Suppressor macrophage treated with lipopolysaccharide for 1 hour (primary cell): Measurements from ENCODE around the gene MRM2.

Experiments
- DNase-seq, 3 donors: peaks; one replicate each; pipeline ENCODE4 v3.0.0-alpha.2; 2020 to 2022

MRM2 gene

DNA sequence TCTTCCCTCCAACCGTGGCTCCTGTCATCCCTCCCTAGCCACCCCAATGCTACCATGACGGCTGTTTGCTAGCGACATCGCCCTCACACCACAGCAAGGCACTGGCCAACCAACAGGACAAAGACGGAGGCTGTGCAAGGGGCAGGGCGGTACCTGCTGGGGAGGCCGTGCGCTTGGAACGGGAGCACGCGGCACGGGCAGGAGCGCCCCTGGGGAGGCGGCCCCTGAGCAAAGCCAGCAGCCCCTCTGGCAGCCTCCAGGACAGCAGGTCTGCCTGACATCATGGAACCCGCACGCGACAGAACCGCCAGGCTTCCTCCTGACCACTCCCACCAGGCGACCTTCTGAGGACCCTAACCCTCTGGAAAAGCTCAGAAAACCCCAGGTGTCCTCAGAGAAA lies 22.0 kb downstream of the MRM2 start:
- no peak for DNase-seq

GRCh38 chr7:2219606-2220005 lies 22.4 kb downstream of the MRM2 start:
- no peak for DNase-seq

GRCh38 chr7:2219136-2219535 lies 22.9 kb downstream of the MRM2 start:
- DNase-seq: no peak

DNA sequence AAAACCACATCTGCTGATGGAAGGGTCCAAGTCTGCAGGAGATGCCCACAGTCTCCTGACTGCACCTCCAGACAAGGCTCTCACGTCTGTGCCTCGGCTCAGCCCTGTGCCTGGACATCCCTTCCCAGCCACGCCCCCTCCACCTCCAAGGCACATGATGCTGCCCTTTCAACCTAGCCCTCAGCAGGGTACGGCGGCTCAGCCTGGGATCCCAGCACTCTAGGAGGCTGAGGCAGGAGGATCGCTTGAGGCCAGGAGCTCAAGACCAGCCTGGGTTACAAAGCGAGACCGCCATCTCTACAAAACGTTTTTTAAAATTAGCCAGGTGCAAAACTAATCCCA lies 23.6 kb downstream of the MRM2 start:
- DNase-seq: no peak

DNA sequence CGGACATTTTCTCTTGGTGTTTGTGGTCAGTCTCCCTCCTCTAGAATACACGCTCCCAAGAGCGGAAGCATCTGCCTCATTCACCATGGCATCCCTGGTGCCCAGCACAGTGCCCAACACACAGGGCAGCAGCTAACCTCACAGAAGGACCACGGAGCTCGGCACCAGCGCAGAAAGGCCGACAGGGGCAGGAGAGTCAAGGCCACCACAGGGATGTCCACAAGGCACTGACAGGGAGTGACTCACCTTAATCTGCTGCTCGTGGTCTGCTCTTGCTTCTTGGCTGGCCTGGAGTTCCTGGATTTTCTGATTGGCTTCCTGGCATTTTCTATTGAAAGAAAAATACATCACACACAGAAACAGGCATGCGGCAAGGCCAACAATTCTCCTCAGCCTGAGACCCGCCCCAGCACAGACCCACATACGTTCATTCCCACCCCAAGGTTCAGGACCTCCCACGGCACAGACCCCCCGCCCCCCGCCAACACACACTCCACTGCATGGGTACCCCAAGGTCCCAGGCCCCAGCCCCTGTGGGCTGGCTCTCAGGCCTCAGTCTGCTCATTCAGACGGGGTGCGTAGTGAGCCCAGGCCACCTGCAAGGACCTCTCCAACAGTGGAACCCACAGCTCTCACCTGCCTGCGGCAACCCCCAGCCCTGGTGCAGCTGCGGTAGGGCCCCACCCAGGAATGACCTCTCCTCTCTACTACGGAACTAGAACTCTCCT lies 24.1 kb downstream of the MRM2 start:
- no peak for DNase-seq

- DNase-seq: no peak
Observed at GRCh38 chr7:2217206-2217605, 24.8 kb downstream of the MRM2 start.

DNA sequence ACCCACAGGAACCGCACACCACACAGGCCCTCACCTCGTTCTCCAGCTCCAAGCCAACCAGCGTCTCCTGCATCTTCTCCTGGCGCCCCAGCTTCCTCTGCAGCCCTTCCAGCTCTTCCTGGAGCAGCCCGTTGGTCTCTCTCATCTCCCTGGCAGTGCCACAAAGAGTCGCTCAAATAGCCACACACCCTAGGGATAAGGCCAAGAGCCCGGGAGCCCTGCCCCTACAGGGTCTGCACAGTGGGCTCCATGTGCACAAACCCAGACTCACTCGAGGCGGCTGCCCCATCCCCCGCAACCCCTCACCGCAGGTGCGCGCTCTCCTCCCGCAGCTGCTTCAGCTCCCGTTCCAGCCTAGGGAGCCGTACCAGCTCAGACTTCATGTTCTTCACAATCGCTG lies 26.2 kb downstream of the MRM2 start:
- DNase-seq: no peak

DNA sequence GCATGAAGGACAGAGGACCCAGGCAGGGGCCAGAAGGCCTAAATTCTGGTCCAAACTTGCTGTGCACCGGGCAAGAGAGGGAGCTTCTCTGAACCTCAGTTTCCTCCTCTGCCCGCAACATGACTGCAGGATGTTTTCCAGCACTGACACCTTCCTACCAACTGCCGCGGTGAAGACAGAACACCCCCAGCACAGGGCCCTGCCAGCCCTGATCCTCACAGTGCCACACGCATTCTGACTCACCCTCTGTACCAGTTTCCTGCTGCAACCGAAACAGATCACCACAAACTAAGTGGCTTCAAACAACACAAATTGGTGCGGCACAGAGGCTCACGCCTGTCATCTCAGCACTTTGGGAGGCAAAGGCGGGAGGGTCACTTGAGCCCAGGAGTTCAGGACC lies 27.4 kb downstream of the MRM2 start:
- no peak for DNase-seq

DNA sequence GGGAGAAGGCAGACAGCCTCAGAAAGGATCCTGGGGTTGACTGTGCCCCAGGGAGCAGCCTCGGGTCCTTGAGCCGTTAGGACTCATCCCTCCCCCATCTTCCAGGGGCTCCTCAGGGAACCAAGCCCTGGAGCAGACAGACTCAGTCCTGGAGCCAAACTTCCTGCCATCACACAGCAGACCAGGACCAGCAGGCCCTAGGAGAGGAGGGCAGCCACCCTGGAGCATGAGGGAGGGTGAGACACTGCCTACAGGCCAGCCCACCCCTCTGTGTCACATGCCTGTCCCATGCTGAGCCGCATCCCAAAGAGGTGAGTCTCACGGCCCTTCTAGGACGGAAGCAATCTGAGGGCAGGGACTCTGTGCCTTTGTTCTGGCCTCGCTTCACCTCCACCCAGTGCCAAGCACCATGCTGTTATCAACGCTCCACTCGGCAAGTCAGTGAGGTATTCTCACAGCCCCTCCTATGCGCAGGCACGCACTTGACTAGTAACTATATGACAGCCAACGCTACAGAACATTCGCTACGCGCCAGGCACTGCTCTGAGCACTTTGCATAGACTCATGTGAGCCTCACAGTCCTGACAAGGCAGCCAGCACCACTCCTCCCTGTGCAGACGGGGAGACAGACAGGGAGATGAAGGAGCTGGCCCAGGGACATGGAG lies 28.3 kb downstream of the MRM2 start:
- DNase-seq: no peak

DNA sequence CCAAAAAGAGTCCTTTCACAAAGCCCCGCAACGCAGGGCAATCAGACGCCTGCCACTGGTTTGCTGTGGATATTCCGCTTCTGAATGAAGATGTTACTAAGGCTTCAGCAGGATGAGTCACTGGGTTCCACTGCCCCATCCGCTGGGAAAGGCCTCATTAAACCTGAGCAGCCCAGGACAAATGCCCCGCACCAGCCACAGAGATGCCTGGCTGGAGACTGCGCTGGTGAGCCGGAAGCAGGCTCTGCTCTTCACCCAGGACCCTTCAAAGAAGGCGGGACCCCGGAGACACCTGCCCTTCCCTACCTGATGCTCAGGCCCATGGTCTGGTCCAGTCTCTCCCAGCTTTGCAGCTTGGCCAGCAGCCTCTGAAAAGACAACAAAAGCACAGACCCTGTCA lies 29.1 kb downstream of the MRM2 start:
- no peak for DNase-seq

DNA sequence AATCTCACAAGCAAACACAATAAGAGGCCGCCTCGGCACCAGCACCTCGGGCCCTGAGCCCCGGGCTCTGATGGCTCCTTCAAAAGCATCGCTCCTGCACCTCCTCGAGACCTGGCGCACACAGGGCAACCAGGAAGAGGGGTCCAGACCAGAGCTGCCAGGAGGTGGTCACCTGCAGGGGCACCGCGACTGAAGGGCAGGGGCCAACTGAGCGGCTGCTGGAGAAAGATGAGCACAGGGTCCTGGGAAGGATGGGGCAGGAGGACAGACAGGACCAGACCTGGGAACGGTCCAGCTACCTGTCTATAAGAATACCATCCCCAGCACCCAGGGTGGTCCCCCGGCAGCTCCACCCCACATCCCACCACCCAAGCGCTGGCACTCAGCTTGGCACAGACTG lies 30.1 kb downstream of the MRM2 start:
- no peak for DNase-seq

DNA sequence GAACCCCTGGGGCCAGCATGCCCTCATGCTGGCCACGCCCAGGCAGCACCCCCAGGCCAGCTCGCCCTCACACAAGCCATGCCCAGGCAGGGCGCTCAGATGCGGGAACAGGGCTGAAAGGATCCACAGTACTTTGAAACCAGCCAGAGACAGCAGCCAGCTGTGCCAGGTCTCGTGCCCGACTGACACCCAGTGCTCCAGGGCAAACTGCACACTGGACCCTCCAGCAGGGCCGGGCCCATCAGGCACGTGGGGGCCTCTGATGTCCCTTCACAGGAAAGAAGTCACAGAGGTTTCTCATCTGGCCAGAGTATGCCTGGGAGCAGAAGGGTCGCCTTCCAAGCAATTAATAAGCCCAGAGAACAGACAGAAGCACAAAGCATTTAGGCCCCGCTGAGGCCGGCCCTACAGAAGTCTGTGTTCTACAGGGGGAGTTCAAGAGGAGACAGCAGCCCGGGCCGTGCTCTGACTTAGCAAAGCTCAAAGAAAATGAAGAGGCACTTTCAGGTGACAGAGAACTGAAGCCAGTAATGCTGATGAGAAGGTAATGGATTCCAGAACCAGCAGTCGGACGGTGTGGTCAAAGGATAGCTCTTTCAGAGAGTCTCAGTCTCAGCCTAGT lies 30.6 kb downstream of the MRM2 start:
- no peak for DNase-seq

- DNase-seq: no peak
Observed at GRCh38 chr7:2210551-2211258, 31.3 kb downstream of the MRM2 start.

- no peak for DNase-seq
Observed at GRCh38 chr7:2209961-2210323, 32.1 kb downstream of the MRM2 start.

DNA sequence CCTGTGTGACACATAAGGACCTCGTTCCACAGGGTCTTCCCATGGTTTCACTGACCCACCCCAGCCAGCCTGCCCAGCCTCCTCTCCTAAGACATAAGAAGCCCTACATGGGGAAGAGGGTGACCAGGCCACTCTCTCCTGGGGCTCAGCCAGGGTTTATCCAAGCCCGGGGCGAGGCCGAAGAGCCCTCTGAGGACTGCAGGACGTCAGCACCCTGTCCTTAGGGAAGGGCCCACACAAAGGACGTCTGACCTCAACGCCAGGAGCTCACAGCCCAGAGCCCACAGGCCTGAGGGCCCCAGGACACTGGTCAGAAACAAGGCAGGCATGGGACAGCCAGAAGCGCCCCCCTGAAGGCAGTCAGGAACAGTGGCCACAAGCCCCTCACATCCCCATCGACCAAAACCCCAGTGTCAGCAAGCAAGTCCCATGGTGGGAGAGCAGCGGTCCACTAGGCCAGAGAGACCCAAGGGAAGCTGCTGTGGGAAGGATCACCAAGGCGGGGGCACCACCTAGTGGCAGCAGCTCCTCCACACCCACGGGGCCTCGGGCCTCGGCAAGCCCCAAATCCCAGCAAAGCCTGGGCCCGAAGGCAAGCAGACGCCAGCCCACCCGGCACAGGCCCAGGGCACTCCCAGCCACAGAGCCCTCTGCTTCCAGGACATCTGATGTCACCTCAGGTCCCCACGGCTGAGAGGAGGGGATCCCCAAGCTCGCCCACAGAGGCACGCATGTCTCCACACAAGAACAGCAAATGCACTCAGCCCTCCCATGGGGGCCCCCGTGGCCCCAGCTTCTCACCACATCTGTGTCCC lies 32.7 kb downstream of the MRM2 start:
- DNase-seq: peak; percentile 36 to 76 (median 61)

DNA sequence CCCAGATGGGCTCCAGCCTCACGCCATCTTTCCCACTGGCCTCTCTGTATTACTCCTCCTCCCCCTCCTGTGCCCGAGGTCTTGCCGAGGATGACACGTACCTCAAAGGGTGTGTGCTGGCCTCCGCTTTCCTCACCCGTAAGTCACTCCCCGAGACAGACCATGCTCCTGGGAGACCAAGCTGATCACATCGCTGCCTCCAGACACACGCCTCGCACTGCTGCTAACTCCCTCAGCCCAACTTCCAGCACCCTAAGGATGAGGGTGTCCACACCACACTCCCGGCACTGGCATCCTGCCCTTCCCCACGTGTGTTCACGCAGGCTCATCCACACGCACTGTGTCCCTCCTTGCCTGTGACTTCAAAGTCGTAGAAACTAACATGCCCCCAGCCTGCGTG lies 33.3 kb downstream of the MRM2 start:
- DNase-seq: no peak

GRCh38 chr7:2205036-2205780 lies 36.8 kb downstream of the MRM2 start:
- DNase-seq: no peak

DNA sequence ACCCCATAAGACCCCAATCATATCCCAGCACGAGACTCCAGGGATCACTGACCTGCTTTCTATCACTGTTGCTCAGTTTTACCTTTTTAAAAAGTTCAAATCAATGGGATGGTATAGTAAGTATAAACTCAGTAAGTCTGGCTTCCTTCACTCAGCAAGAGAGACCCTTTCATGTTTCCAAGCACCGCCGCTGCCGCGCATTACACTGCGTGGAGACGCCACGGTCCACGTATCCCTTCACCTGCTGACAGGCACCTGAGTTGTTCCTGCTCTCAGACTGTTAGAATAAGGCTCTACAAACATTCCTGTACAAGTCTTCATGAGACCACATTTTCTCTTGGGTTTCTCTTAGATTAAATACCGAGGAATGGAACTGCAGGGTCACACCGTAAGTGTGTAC lies 37.6 kb downstream of the MRM2 start:
- no peak for DNase-seq

DNA sequence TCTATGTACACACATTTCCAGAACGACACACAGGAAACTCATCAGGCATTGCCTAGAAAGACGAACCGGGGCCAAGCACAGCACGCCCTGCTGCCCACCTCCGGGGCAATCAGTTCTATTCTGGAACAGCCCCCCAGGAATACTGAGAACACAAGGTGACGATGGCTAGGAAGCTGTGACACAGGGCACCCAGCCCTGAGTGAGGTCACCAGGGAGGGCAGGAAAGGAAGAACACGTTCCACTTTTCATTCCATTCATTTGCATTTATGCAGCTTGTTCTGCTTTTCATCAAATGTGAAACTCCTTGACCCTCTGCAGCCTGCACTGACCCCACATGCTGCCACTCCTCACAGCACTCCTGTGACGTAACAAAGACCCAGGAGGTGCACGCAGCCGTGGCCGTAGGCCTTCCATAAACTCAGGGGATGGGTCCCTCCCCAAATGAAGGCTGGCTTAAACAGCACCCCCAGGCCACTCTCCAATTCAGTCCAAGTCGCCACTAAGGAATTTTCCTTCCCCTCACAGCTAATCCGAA lies 38.2 kb downstream of the MRM2 start:
- DNase-seq: peak; percentile 39 to 50 (median 40)

- no peak for DNase-seq
Observed at GRCh38 chr7:2202901-2203765, 38.9 kb downstream of the MRM2 start.

GRCh38 chr7:2202361-2202761 lies 39.6 kb downstream of the MRM2 start:
- DNase-seq: no peak
